Gastrocnemius medialis (tissue), 4 donors: Measurements from ENCODE around the gene MYRIP. TPM values are rescaled to one million over a fixed set of nuclear protein-coding genes. Genes with fewer than 3 reads are reported as not detected.

Experiments used
- ATAC-seq, 2 donors: fragments of 150-250 bp; one replicate each; pipeline ENCODE4 v1.9.1; 2016
- DNase-seq, 2 donors: peaks; one replicate each; pipeline ENCODE4 v3.0.0-alpha.2; 2019
- H3K27ac ChIP-seq, 4 donors: fragments of 200-600 bp; sonication (generic); 1 replicate in 1 of 4; 2 replicates in 3 of 4; pipeline ENCODE4 v1.5.1; 2016 to 2018; ENCODE audit warnings: mild to moderate bottlenecking in 2 of 4, moderate library complexity in 1 of 4
- H3K27me3 ChIP-seq, 3 donors: fragments of 200-600 bp; sonication (generic) in 2 of 3; 1 replicate in 1 of 3; 2 replicates in 2 of 3; pipeline versions ENCODE4 v1.5.1 to v1.6.0; 2016 to 2019; ENCODE audit warnings: mild to moderate bottlenecking in 1 of 3, moderate library complexity in 1 of 3
- H3K36me3 ChIP-seq, 2 donors: fragments of 200-600 bp; sonication (generic) in 1 of 2; one replicate each; pipeline ENCODE4 v1.5.1; 2017 to 2018
- H3K4me1 ChIP-seq, 2 donors: fragments of 200-600 bp; sonication (generic) in 1 of 2; one replicate each; pipeline ENCODE4 v1.5.1; 2016 to 2017; ENCODE audit warnings: mild to moderate bottlenecking in 2 of 2
- H3K4me3 ChIP-seq, 4 donors: fragments of 200-600 bp; sonication (generic) in 3 of 4; 1 replicate in 1 of 4; 2 replicates in 3 of 4; pipeline ENCODE4 v1.5.1; 2016 to 2019; ENCODE audit warnings: mild to moderate bottlenecking in 2 of 4
- H3K9me3 ChIP-seq, 3 donors: fragments of 200-600 bp; sonication (generic) in 2 of 3; 1 replicate in 1 of 3; 2 replicates in 2 of 3; pipeline ENCODE4 v1.5.1; 2016 to 2019
- POLR2A ChIP-seq, 2 donors: fragments of 450-650 bp; IDR thresholded peaks; one replicate each; pipeline ENCODE4 v1.6.1; 2017; ENCODE audit warnings: antibody characterized with exemption in 2 of 2, mild to moderate bottlenecking in 2 of 2, moderate library complexity in 2 of 2
- in situ Hi-C, 4 donors: fragments of 200-750 bp; cut with MboI; loops; one replicate each; pipeline versions ENCODE4 v1.15.0 to v1.8.0; 2017; ENCODE audit warnings: low sequenced_read_pairs in 4 of 4
- intact Hi-C: fragments of 100-400 bp; cut with DNase I; formaldehyde crosslinking; loops from one replicate; pipeline ENCODE4 v1.15.1; 2023; ENCODE audit warnings: low total_unique reads
- total RNA-seq, 4 donors: library from RNA; depleted of rRNA; stranded (reverse); fragments of >200 nt; gene quantifications; one replicate each; pipeline versions ENCODE4 v1.1.0 to v1.2.3, GENCODE V29; 2016
- TF ChIP-seq, protein P1 (sequence below), 5 experiments: fragments of 450-650 bp in 3 of 5; fragments of 200-600 bp in 2 of 5; sonication (generic) in 2 of 5; IDR thresholded peaks in 4 of 5; conservative IDR thresholded peaks in 1 of 5; 1 replicate in 4 of 5; 2 replicates in 1 of 5; pipeline ENCODE4 v1.5.1; 2016 to 2019; ENCODE audit warnings: antibody characterized with exemption in 5 of 5, mild to moderate bottlenecking in 3 of 5, moderate library complexity in 3 of 5

Gene MYRIP
- total RNA-seq, 4 donors from 2014 or later: 0.66 to 1.9 (median 1.5) TPM

GRCh38 chr3:39900462-39901002, 91.1 kb downstream of the MYRIP start:
- no peak for ATAC-seq
- no peaks in the 10 kb centered on the region for H3K9me3 ChIP-seq
- no peaks in the 10 kb centered on the region for H3K27me3 ChIP-seq
- DNase-seq: no peak
- no peak overlapping the region for H3K4me3 ChIP-seq
- no peaks in the 10 kb centered on the region for H3K36me3 ChIP-seq
- TF ChIP-seq, protein P1, sequence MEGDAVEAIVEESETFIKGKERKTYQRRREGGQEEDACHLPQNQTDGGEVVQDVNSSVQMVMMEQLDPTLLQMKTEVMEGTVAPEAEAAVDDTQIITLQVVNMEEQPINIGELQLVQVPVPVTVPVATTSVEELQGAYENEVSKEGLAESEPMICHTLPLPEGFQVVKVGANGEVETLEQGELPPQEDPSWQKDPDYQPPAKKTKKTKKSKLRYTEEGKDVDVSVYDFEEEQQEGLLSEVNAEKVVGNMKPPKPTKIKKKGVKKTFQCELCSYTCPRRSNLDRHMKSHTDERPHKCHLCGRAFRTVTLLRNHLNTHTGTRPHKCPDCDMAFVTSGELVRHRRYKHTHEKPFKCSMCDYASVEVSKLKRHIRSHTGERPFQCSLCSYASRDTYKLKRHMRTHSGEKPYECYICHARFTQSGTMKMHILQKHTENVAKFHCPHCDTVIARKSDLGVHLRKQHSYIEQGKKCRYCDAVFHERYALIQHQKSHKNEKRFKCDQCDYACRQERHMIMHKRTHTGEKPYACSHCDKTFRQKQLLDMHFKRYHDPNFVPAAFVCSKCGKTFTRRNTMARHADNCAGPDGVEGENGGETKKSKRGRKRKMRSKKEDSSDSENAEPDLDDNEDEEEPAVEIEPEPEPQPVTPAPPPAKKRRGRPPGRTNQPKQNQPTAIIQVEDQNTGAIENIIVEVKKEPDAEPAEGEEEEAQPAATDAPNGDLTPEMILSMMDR (IDR thresholded peaks at IDR 0.05 in 4 of 5, conservative IDR thresholded peaks at IDR 0.05 in 1 of 5): no peak
- TF ChIP-seq POLR2A (IDR thresholded peaks at IDR 0.05): no peak
- H3K4me1 ChIP-seq: no peaks in the 10 kb centered on the region
- intact Hi-C loops: no loop called here
- in situ Hi-C loops: no loop called here
- no peak overlapping the region for H3K27ac ChIP-seq

GRCh38 chr3:39903253-39903652, 93.8 kb downstream of the MYRIP start:
- no peak for ATAC-seq
- intact Hi-C loops (no loop called here), in situ Hi-C loops (no loop called here)

DNA sequence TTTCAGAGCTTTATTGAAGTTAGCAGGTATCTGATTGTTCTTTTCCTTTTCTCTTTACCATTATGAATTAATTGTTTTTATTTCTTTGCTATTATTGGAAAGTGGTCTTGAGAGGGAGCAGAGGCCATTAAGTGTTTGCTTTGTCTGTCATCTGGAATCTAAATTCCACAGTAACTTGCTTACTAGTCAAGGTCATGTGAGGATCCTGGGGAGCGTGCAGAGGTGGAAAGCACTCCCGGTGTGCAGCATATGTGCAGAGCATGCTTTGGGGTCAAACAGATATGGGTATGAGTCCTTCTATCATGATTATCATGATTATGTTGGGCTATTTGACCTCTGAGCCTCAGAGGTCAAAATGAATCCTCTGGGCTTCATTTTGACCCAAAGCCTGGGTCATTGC, 96.4 kb downstream of the MYRIP start:
- ATAC-seq: no peak
- intact Hi-C loops: no loop called here
- no peak for TF ChIP-seq POLR2A (IDR thresholded peaks at IDR 0.05)
- TF ChIP-seq, protein P1 (IDR thresholded peaks at IDR 0.05 in 4 of 5, conservative IDR thresholded peaks at IDR 0.05 in 1 of 5): no peak
- in situ Hi-C loops: no loop called here
- Histone ChIP-seq H3K4me1 (no peaks in the 10 kb centered on the region), H3K36me3 (no peaks in the 10 kb centered on the region), H3K9me3 (no peaks in the 10 kb centered on the region), H3K4me3 (no peak overlapping the region), H3K27ac (no peak overlapping the region), H3K27me3 (no peaks in the 10 kb centered on the region)
- DNase-seq: no peak

More at GRCh38 chr3:39903253-39903652, 93.8 kb downstream of the MYRIP start:
- Histone ChIP-seq H3K27me3 (no peaks in the 10 kb centered on the region), H3K4me3 (no peak overlapping the region), H3K36me3 (no peaks in the 10 kb centered on the region), H3K9me3 (no peaks in the 10 kb centered on the region), H3K4me1 (no peaks in the 10 kb centered on the region), H3K27ac (no peak overlapping the region)
- TF ChIP-seq, protein P1 (IDR thresholded peaks at IDR 0.05 in 4 of 5, conservative IDR thresholded peaks at IDR 0.05 in 1 of 5): no peak
- TF ChIP-seq POLR2A (IDR thresholded peaks at IDR 0.05): no peak
- no peak for DNase-seq

- intact Hi-C loops: no loop called here
- in situ Hi-C loops: no loop called here
- DNase-seq: no peak
These were observed 98.6 kb downstream of the MYRIP start for GRCh38 chr3:39907981-39908380.

More at GRCh38 chr3:39907981-39908380, 98.6 kb downstream of the MYRIP start:
- Histone ChIP-seq H3K27me3 (no peaks in the 10 kb centered on the region), H3K4me3 (no peak overlapping the region), H3K27ac (no peak overlapping the region), H3K4me1 (no peaks in the 10 kb centered on the region), H3K9me3 (no peaks in the 10 kb centered on the region), H3K36me3 (no peaks in the 10 kb centered on the region)
- no peak for TF ChIP-seq POLR2A (IDR thresholded peaks at IDR 0.05)
- TF ChIP-seq, protein P1 (IDR thresholded peaks at IDR 0.05 in 4 of 5, conservative IDR thresholded peaks at IDR 0.05 in 1 of 5): no peak
- no peak for ATAC-seq
